Stimulated activated CD4-positive, alpha-beta T cell treated with anti-CD3 and anti-CD28 coated beads, Interleukin-2, amount 100 ng/mL, for 24 hours (primary cell): ENCODE data around the gene SEMA4D.

Source experiments
- DNase-seq, 2 donors: peaks; one replicate each; pipeline ENCODE4 v3.0.0-alpha.2; 2020

Gene SEMA4D

GRCh38 chr9:89464300-89464901 is 33.5 kb downstream of the SEMA4D start:
- DNase-seq, result no peak

- no peak for DNase-seq
Observed at GRCh38 chr9:89462817-89463683, 34.9 kb downstream of the SEMA4D start.

DNA sequence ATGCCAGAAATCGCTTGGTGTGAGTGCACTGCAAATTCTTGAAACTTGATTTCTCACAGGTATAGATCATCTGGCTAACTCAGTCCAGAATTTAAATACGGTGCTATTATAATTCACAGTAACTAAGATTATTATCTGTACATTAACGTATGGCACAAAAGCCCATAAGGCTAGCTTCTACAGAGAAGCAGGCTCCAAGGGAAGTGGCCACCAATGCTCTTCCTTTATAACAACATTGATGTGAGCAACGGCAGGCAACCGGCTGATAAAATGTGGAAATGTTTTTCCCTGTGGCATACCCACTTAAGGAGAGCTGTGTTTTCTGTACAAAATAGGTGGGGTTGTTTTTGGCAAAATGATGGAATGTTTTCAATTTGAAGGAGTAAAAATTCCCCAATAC is 35.7 kb downstream of the SEMA4D start:
- no peak for DNase-seq

DNA sequence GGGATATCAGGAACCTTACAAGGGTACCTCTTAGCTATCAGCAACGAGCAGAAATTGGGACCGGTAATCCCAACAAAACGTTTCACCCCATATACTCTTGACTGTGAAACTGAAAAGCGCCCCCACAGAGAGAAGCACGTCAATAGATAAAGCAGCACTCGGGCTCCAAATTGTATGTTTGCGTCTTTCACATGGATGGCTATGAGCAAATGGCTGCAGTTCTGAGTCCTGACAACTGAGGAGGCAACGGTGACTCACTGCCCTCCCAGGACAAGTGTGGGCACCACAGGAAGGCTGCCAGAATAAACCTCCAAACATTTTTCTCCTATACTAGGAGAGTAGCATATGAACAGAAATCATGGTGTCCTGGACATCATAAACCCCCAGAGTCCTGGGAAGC is 36.6 kb downstream of the SEMA4D start:
- peak; percentile 63 to 64 for DNase-seq

GRCh38 chr9:89460551-89460950 is 37.4 kb downstream of the SEMA4D start:
- no peak for DNase-seq

- DNase-seq, result no peak
Observed at GRCh38 chr9:89458768-89459496, 39.0 kb downstream of the SEMA4D start.

DNA sequence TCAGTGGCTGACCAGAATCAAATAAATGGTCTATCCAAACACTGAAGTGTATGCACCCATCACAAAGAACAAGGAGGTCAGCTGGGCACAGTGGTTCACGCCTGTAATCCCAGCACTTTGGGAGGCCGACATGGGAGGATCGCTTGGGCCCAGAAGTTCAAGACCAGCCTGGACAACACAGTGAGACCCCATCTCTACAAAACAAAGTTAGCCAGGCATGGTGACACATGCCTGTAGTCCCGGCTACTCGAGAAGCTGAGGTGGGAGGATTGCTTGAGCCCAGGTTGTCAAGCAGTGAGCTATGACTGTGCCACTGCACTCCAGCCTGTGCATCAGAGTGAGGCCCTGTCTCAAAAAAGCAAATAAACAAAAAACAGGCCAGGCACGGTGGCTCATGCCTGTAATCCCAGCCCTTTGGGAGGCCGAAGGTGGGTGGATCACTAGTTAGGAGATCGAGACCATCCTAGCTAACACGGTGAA is 40.5 kb downstream of the SEMA4D start:
- no peak for DNase-seq

DNA sequence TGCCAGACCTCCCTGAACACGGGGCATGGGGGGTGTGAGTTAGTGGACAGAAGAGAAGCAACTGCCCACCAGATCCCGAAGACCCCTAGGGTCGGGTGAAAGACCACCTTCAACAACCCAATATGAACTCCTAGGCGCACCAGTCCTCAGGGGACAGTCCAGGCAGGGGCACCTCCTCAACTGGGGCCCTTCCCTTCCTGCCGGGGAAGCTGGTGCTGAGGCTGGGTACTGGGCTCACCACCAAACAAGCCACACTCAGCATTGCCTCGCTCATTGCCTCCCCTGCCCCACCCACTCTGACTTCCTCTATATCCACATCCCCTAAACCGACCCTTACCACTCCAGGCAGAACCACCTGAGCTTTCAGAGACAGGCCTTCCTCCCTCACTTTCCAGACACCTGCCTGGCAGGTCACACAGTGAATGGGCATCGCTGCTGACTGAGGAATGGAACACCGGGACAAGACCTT is 42.5 kb downstream of the SEMA4D start:
- no peak for DNase-seq

DNA sequence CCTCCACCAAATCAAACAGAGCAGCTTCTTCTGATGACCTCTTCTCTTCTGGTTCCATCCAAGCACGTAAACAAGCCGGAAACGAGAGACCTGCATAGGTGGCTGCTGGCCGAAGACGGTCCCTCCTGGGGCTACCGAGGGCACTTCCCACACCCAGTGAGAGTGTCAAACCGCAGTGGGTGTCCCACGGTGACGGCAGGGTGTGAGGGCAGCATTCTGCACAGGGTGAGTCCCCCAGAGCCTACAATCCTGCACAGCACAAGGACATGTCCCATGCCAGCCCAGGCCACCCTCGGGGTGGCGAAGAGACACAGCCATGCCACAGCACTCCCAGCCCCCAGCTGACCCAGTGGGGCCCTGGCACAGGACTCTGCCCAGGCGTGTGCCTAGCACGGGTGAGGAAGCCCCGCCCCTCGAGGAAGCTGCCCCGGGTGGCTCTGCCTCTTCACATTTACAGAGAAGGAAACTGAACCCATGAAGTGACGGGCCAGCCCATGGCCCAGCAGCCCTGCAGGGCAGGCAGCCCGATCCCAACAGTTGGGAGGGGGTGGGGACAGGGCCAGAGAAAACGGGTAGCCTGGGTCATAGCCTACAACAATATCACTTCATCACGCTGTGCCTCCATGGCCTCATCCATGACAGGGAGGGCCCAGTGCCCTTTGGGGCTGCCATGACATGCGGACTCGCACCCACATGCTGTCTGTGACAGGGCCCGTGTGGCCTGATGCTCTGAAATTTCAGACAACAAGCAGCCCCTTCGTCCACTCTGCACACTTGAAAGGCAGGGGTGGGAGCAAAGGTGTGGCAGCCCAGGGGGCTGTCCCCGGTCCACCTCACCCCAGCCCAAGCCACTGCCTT is 43.2 kb downstream of the SEMA4D start:
- no peak for DNase-seq

GRCh38 chr9:89453452-89453851 is 44.5 kb downstream of the SEMA4D start:
- DNase-seq, result no peak

DNA sequence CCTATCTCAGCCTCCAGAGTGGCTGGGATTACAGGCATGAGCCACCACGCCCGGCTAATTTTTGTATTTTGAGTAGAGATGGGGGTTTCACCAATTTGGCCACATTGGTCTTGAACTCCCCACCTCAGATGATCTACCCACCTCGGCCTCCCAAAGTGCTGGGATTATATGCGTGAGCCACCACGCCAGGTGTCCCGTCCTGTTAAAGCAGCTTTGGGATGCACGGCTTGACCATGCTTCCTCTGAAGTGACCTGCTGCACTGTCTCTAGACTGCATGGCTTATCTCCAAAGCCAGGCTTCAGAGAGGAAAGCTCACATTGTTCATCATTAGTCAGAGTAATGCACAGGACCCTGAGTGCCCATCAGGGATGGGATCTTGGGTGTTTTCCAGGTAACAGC is 45.4 kb downstream of the SEMA4D start:
- no peak for DNase-seq

DNA sequence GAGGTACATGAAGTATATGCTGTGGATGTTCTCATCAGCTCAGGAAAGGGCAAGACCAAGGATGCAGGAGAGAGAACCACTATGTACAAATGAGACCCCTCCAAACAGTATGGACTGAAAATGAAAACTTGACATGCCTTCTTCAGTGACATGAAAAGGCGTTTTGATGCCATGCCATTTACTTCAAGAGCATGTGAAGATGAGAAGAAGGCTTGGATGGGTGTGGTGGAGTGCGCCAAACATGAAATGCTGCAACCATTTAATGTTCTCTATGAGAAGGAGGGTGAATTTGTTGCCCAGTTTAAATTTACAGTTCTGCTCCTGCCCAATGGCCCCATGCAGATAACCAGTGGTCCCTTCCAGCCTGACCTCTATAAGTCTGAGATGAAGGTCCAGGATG is 47.7 kb downstream of the SEMA4D start:
- no peak for DNase-seq

DNA sequence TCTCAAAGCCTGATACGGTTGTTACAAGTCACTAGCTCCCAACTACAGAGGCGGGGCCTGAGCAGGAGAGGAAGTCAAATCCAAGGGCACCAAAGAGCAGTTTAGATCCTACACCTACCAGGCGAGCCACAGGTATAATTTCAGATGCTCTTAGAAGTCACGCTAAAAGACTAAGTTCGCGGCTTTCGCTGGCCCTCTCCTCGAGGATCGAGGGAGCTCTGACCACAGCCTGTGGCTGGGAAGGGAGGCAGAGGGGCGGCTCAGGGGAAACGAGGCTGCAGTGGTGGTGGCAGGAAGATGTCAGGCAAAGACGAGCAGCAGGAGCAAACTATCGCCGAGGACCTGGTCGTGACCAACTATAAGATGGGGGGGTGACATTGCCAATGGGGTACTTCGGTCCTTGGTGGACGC is 48.6 kb downstream of the SEMA4D start:
- no peak for DNase-seq

GRCh38 chr9:89448821-89449220 is 49.1 kb downstream of the SEMA4D start:
- no peak for DNase-seq

GRCh38 chr9:89448381-89448780 is 49.5 kb downstream of the SEMA4D start:
- peak in 1 of 2 donors; percentile 58 for DNase-seq

- no peak for DNase-seq
Observed at GRCh38 chr9:89447416-89447815, 50.5 kb downstream of the SEMA4D start.

GRCh38 chr9:89446961-89447310 is 51.0 kb downstream of the SEMA4D start:
- no peak for DNase-seq

DNA sequence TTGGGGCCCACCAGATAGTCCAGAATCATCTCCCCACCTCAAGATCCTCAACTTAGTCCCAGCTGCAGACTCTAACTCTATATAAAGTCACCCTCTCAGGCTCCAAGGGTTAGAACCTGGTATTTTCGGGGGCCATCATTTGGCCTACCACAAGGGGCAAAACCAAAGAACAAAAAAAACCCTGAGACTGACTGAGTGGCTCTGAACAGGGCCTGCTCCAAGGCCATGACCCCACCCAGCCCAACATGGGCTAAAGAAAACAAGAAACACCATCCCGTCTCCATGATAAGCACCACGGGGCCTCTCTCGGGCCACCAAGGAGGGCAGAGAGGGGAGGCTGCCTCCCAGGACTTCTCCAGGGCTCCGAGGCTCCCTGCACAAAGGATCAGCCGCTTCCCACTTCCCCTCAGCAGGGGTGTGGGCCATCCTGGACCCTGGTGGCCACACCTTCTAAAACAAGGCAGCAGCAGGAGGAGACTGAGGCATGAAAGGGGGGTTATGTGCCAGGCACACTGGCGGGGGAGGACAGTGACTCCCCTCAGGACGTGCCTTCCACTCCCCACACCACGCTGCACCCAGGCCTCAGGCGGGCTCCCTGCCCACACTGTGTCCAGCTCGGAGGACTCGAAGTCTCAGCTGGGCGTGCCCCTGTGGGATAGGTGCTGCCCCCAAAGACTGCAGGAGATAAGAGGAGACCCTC is 51.5 kb downstream of the SEMA4D start:
- no peak for DNase-seq

- no peak for DNase-seq
Observed at GRCh38 chr9:89445801-89446251, 52.1 kb downstream of the SEMA4D start.

DNA sequence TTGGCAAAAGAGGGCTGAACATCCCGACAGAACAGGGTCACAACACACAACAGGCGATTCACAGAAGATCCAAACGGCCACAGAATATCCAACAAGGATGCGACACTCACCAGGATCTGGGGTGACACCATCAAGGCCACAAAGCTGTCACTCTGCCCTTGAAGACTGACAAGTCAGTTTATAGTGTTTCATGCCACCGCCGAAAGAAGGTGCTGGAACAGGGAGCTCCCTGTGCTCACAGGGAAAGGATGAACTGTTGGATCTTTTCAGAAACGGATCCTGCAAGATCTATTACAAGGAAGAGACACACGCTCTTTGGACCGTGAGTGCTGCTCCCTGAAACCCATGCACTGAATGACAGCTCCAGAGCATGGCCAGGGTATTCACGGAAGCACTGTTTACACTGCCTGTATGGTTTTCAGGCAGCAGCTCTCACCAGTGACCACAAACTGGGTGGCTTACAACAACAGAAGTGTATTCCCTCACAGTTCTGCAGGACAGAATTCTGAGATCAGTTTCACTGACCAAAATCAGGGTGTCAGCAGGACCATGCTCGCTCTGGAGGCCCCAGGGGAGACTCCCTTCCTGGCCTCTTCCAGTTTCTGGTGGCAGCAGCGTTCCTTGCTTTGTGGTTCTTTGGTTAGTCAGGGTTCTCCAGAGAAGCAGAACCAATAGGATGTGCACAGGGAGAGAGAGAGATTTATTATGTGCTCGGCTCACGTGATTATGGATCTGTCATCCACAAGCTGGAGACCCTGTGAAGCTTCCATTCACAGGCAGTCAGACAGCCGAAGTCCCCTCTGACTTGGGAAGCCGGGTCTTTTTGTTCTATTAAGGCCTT is 52.8 kb downstream of the SEMA4D start:
- no peak for DNase-seq

DNA sequence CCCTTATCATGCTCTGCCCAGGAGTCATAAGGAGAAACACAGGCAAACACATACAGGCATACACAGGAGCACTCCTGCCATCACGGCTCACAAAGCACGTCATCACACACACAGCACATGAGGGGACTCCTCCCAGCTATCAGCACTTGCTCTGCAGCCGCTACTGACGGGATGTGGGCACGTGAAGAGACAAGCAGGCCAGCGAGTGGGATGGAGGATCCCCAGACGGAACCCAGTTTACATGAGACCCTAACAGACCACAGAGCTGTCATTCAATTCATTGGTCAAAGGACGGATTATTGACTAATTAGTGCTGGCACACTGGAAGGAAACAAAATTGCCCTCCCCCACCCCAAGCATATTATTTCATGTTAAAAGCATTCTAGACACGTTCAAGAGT is 53.6 kb downstream of the SEMA4D start:
- DNase-seq, result peak; percentile 57 to 64
